ENCODE data around the gene E2F7.

The E2F7 gene

DNA sequence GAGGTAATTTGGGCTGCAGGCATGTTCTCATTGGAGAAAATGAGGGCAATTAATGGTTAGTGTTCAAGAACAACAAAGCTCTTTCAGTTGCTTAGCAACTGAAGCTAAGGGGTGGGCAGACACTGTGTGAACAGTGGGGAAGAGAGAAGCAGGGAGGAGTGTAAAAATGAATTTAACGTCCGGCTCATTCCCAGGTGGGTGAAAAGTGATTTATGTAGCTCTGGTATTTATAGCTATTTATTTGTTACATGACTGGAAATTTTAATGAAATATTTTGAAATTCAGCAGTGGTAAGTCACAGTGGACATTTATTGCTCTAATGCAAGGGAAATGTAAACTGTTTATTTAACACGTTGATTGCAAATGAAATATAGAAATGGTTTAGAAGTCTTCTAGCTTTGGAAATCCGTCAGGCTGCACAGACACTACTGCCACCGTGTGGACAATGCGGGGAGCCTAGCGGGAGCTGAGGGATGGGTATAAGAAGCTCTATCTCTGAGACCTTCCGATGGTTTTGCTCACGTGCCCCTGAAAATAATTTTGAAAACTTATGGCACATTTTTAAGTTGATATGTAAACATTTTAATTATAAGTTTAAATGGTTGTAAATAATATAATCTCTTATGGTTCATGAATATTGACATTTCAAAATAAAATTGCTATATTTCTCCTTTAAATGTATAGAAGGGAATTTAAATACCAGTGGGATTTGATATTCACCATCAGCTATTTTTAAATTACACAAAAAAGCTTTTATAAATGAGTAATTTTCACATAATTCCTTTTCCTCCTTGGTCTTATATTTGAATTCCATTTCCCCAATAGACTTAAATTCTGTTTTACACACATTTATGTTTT, 54.4 kb downstream of the E2F7 start:
- DNase-seq: no peak

DNA sequence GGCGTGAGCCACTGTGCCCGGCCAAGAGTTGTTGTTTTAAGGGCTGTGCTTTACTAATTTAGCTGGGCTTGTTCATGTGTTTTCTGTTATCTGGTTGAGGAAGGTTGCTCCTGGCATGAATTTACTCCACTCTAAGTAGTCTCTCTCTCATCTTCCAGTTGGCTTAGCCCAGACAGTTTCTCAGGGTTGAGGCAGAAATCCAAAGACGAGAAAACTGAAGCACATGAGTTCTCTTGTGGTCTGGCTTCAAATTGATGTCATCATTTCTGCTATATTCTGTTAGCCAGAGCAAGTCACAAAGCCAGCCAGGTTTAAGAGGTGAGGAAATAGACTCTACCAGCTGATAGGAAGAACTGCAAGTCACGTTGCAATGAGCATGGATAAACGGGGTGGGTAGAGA, 57.9 kb downstream of the E2F7 start:
- DNase-seq: no peak

- DNase-seq: no peak
Observed at GRCh38 chr12:77005611-77006098, 59.7 kb downstream of the E2F7 start.

DNA sequence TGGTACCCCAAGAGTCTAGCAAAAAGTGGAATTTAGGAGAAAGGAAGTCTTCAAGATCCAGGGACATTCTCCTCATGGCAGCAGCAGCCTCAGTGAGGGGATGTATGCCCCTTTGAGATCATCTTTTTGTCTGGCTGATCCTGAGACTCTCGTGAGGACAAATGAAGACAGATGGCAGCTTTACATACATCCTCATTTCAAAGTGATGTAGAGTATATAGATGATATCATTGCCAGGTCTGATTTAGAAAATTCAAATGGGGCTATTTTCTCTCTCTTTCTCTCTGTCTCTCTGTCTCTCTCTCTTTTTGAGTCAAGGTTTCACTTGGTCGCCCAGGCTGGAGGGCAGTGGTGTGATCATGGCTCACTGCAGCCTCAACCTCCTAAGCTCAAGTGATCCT, 61.5 kb downstream of the E2F7 start:
- no peak for DNase-seq

- no peak for DNase-seq
Observed at GRCh38 chr12:77003246-77003645, 62.1 kb downstream of the E2F7 start.

DNA sequence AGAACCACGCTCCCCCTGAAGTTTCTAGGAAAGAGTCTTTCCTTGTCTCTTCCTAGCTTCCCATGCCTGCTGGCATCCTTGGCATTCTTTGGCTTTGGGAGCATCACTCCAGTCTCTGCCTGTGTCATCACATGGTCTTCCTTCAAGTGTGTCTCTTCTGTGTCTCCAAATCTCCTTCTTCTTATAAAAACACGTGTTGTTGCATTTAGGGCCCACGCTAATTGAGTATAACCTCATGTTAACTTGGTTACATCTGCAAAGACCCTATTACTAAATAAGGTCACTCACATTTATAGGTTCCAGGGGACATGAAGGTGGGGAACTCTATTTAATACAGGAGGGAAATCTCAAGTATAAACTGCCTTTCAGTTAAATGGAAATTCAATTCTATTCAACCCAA, 63.0 kb downstream of the E2F7 start:
- no peak for DNase-seq

- DNase-seq: no peak
Observed at GRCh38 chr12:77001276-77001675, 64.1 kb downstream of the E2F7 start.

DNA sequence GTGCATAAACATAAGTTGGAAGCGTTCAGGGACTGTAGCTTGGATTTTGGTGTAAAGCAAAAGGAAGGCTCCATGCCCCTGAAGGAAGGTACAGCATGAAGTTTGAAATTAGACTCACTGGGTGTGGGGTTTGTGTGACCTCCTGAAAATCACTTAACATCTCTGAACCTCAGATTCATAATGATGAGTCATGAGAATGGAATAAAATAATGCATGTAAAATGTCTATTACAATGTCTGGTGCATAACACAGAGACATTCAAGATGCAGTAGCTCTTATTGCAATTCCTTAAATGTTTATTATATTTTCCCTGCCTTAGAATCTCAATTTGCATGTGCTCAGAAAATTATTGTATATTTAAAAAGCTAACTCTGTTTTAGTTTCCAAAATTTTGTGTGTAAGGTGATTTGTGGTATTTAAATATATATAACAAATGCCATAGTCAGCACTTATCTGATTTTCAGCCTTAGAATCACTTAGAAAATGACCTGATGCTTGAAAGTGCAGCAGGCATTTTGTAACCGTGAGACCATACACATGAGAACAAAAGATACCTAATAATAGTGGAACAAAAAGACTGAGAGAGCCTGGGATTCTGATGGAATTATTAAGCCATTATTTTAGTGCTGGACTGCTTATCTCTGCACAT, 66.3 kb downstream of the E2F7 start:
- no peak for DNase-seq

DNA sequence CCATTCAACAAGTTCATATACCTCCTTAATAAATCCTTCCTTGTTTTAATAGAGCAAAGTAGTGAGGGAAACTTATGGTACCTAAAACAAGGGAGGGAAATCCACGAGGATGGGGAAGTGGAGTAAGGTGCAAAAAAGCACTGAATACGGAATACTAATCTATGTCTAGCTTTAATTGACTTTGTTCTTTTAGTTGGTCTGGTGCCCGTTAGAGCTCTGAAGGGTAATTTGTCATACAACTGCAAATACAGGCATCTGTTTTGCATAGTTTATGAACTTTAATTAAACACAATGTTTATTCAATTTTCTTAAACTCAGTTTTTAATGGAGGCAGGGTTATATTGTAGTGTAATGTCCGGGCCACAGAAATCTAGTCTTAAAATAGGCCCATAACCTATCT, 67.0 kb downstream of the E2F7 start:
- DNase-seq: no peak

GRCh38 chr12:76997011-76997780, 68.2 kb downstream of the E2F7 start:
- no peak for DNase-seq

DNA sequence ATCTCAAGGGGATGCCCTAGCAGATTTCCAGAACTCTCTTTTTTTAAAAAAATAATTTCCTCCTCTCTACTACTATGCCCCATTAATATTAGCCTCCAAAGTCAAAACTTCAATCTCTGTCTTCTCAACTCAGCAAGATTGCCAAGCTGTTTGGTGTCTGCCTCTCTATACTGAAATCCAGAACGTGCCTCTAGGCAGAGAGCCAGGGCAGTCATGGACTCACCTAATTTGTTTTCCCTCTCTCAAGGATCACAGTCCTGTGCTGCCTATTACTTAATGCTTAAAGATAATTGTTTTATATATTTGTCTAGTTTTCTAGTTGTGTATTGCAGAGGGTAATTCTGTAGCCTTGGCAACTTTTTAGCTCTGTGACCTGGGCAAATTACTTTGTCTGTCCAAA, 74.7 kb downstream of the E2F7 start:
- no peak for DNase-seq

DNA sequence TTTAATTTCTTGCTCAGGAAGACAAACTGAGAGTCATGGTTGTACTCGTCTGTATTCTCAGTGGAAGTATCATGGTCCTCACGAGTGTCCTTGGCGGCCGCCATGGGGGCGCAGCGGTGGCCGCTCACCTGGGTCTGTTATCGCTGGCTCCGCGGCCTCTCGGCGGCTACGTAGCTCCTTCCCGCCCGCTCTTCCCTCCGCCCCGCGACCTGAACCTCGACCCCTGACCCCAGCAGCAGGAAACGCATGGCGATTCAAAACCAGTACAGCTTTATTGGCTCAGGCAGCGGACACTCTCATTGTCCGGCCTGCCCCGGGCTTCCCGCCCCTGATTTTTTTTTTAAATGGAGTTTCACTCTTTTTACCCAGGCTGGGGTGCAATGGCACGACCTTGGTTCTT, 80.8 kb downstream of the E2F7 start:
- no peak for DNase-seq

GRCh38 chr12:76983420-76983819, 81.9 kb downstream of the E2F7 start:
- DNase-seq: no peak

GRCh38 chr12:76980196-76980595, 85.2 kb downstream of the E2F7 start:
- no peak for DNase-seq

DNA sequence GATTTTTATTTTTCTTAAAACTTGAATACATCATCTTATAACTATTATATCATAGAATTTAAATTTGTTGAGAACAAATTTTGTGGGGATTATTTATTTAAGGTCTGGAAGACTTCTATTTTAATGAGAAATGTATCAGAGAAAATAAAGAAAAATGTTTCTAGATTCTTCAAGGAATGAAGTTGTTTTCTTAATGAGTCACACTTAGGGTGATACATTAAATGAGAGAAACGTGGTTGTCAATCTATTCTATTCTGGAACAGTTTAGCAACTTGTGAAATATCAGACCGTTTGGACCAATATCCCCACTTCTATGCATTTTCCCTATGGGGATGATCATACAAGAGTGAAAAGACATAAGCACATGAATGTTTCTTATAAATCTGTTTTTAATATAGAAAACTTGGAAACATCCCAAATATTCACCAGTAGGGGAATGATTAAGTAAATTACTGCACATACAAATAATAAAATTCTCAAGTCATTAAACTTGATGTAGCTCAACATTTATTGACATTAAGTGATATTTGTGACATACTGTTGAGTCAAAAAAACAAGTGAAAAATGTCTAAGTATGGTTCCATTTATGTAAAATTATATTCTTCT, 88.5 kb downstream of the E2F7 start:
- DNase-seq: no peak
